NT2/D1 (cell line): ENCODE results near the gene SHFL.

Experiments used
- YY1 ChIP-seq: IDR thresholded peaks from 2 replicates; pipeline ENCODE4 v1.6.1; 2011; ENCODE audit not compliant: insufficient read length, insufficient read depth
- ZNF274 ChIP-seq: IDR thresholded peaks from 2 replicates; pipeline ENCODE4 v1.6.1; 2011; ENCODE audit warnings: mild to moderate bottlenecking, low read depth, low read length

DNA sequence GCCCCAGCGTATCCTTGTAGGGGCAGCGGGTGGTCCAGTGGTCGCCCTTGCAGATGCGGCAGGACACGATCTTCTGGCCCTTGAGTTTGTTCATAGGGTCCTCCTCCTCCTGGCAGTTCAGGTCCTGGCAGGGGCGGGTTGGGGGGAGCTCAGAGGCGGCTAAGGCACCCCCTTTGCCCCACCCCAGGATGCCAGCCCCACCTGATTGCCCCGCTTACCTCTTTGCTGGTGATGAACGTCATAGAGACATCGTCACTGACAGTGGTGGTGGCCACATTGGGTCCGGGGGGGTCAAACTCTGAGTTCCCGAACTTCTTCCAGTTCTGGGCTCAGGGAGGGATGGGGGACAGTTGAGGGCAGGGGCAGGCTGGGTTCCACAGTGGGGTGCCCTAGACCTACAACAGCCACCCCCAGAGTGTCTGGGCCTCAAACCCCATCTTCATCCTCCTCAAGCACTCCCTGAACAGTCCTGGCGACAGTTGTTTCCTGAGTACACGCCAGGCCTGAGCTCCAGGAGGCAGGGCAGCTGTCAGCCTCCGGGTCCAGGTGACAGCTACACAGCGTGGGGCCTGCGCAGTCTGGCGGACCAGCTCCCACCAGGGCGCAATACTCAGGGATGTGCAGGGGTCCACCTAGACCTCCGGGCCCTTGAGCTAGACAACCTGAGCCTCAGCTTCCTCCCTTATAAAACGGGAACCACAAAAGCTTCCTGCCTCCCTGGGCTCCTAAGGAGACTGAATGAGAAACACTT, 30.9 kb downstream of the SHFL start:
- no peak for TF ChIP-seq YY1
- TF ChIP-seq ZNF274 = no peak
